HEK293 (cell line): Measurements from ENCODE around the gene CENPA.
A peak's percentile ranks its signal among the peaks of the same experiment; 100 is the strongest.

Experiments used
- CTCF ChIA-PET: fragments of 350-600 bp; formaldehyde crosslinking; extraction: SDS; loops from one replicate; lab custom pipeline; 2021; ENCODE audit warnings: antibody characterized with exemption; lab: Yijun Ruan, JAX
- POLR2A ChIA-PET: fragments of 300-600 bp; formaldehyde crosslinking; extraction: SDS; loops from one replicate; lab custom pipeline; 2020; ENCODE audit warnings: antibody characterized with exemption, inconsistent platforms; lab: Yijun Ruan, JAX
- H3K27ac ChIP-seq: fragments of 200-500 bp; sonication (Bioruptor generic); 2 replicates; pipeline ENCODE4 v1.5.1; 2014; ENCODE audit warnings: low read depth, low read length, control low read depth, inconsistent platforms; ENCODE audit errors: extremely low read depth
- H3K36me3 ChIP-seq, 2 experiments: fragments of 200-500 bp in 1 of 2; sonication (Bioruptor generic) in 1 of 2; 1 replicate in 1 of 2; 2 replicates in 1 of 2; pipeline ENCODE4 v1.5.1; 2014 to 2017; ENCODE audit warnings: inconsistent platforms in 2 of 2, low read length in 2 of 2; ENCODE audit not compliant: control insufficient read depth in 2 of 2, insufficient read depth in 1 of 2
- H3K4me1 ChIP-seq: fragments of 200-500 bp; sonication (Bioruptor generic); 2 replicates; pipeline ENCODE4 v1.5.1; 2014; ENCODE audit warnings: mild to moderate bottlenecking, low read length, inconsistent platforms; ENCODE audit not compliant: control insufficient read depth, insufficient read depth
- H3K4me3 ChIP-seq: 2 replicates; pipeline ENCODE4 v1.5.1; 2011; ENCODE audit warnings: low read depth, mild to moderate bottlenecking, control low read depth, low read length, moderate library complexity
- H3K9me3 ChIP-seq: fragments of 200-500 bp; sonication (Bioruptor generic); 2 replicates; pipeline ENCODE4 v1.5.1; 2014; ENCODE audit warnings: low read depth, low read length, inconsistent platforms; ENCODE audit not compliant: control insufficient read depth, insufficient read depth
- FEZF1 ChIP-seq: fragments of 450-650 bp; formaldehyde crosslinking; IDR thresholded peaks from 2 replicates; pipeline ENCODE4 v1.5.1; 2016; ENCODE audit warnings: missing biosample characterization, missing genetic modification characterization
- GLI2 ChIP-seq: fragments of 450-650 bp; formaldehyde crosslinking; IDR thresholded peaks from 2 replicates; pipeline ENCODE4; 2017; ENCODE audit warnings: missing biosample characterization, missing genetic modification characterization, low read depth, borderline replicate concordance
- RBAK ChIP-seq: fragments of 450-650 bp; formaldehyde crosslinking; IDR thresholded peaks from 2 replicates; pipeline ENCODE4 v1.5.1; 2016; ENCODE audit warnings: missing biosample characterization, missing genetic modification characterization
- SCRT1 ChIP-seq: fragments of 450-650 bp; formaldehyde crosslinking; IDR thresholded peaks from 2 replicates; pipeline ENCODE4 v1.5.1; 2016; ENCODE audit warnings: missing biosample characterization, missing genetic modification characterization, borderline replicate concordance
- ZNF140 ChIP-seq: fragments of 450-650 bp; formaldehyde crosslinking; IDR thresholded peaks from 2 replicates; pipeline ENCODE4 v1.5.1; 2016; ENCODE audit warnings: missing biosample characterization, missing genetic modification characterization
- ZNF146 ChIP-seq: fragments of 450-650 bp; formaldehyde crosslinking; IDR thresholded peaks from 2 replicates; pipeline ENCODE4 v1.5.1; 2016; ENCODE audit warnings: missing biosample characterization, missing genetic modification characterization
- ZNF561 ChIP-seq: fragments of 450-650 bp; IDR thresholded peaks from 2 replicates; pipeline ENCODE4 v1.5.1; 2018; ENCODE audit warnings: missing biosample characterization, missing genetic modification characterization, borderline replicate concordance
- ZNF571 ChIP-seq: fragments of 450-650 bp; formaldehyde crosslinking; IDR thresholded peaks from 2 replicates; pipeline ENCODE4 v1.5.0; 2017; ENCODE audit warnings: missing biosample characterization, missing genetic modification characterization
- TF ChIP-seq, protein P1 (sequence below): fragments of 450-650 bp; IDR thresholded peaks from 2 replicates; pipeline ENCODE4 v1.5.1; 2018; ENCODE audit warnings: missing biosample characterization, mild to moderate bottlenecking, missing genetic modification characterization
- TF ChIP-seq, protein P2 (sequence below): fragments of 450-650 bp; formaldehyde crosslinking; IDR thresholded peaks from 2 replicates; pipeline ENCODE4 v1.5.1; 2016; ENCODE audit warnings: missing biosample characterization, missing genetic modification characterization
- TF ChIP-seq, protein P3 (sequence below): fragments of 450-650 bp; formaldehyde crosslinking; IDR thresholded peaks from 2 replicates; pipeline ENCODE4 v1.5.1; 2017; ENCODE audit warnings: missing biosample characterization, missing genetic modification characterization
- TF ChIP-seq, protein P4 (sequence below): fragments of 450-650 bp; formaldehyde crosslinking; IDR thresholded peaks from 2 replicates; pipeline ENCODE4 v1.5.1; 2016; ENCODE audit warnings: missing biosample characterization, missing genetic modification characterization, low read depth

The CENPA gene

DNA sequence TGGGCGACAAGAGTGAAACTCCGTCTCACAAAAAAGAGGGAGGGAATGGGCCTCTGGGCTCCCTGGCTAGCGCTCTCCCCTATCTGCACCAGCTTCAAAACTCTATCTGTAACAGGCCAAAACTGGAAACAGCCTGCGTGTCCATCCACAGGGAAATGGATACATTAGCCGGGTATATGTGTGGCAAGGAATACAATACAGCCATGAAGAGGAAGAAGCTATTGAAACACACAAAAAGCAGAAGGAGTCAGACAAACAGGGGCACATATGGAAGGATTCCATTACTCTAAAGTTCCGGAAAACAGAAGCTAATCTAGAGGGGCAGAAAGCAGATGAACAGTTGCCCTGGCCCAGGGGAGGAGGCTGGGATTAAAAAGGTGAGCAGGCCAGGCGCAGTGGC is 46.3 kb upstream of the CENPA start:
- TF ChIP-seq ZNF146 (tag by site-specific recombination) (peak; percentile 89), FEZF1 (tag by site-specific recombination) (no peak)
- Histone ChIP-seq H3K36me3 (no peaks in the 10 kb centered on the region), H3K27ac (no peak overlapping the region), H3K9me3 (no peaks in the 10 kb centered on the region), H3K4me3 (no peak overlapping the region), H3K4me1 (no peaks in the 10 kb centered on the region)
- CTCF ChIA-PET: interaction anchor here (1.7 to 3.1 kb wide), 2 partner anchors 134 to 162 kb away, joined by 6 to 15 read pairs; no protein-coding TSS in a partner anchor
- POLR2A ChIA-PET: no interaction called here

DNA sequence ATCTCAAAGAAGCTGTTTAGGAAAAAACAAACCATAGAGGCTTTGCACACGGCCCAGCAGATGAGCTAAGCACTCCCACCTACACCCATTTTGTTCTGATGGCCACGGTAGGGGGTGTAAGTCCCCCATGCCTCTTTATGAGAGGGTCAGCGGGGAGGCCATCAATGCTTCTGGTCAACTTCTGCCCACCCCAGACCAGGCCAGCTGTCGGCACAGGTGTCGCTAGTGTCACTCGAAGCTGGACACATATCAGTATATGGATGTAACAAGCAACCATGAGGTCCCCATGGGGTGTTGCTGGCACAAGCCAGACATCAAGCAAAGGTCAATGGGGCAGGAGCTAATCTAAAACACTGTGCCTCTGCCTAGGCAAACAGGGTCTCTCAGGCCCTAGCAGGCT is 45.5 kb upstream of the CENPA start:
- H3K36me3 ChIP-seq: no peaks in the 10 kb centered on the region

More for the DNA sequence above, 45.5 kb upstream of the CENPA start:
- ChIA-PET POLR2A (no interaction called here), CTCF (interaction anchor here (0.6 to 3.1 kb wide), 4 partner anchors 135 to 301 kb away, joined by 3 to 15 read pairs (median 5); no protein-coding TSS in a partner anchor)
- Histone ChIP-seq H3K9me3 (no peaks in the 10 kb centered on the region), H3K27ac (no peak overlapping the region), H3K4me3 (no peak overlapping the region), H3K4me1 (no peaks in the 10 kb centered on the region)
- TF ChIP-seq ZNF561 (no peak), RBAK (no peak), ZNF571 (no peak), SCRT1 (no peak), GLI2 (tag by site-specific recombination) (no peak), ZNF140 (tag by site-specific recombination) (no peak)
- TF ChIP-seq, protein P1, sequence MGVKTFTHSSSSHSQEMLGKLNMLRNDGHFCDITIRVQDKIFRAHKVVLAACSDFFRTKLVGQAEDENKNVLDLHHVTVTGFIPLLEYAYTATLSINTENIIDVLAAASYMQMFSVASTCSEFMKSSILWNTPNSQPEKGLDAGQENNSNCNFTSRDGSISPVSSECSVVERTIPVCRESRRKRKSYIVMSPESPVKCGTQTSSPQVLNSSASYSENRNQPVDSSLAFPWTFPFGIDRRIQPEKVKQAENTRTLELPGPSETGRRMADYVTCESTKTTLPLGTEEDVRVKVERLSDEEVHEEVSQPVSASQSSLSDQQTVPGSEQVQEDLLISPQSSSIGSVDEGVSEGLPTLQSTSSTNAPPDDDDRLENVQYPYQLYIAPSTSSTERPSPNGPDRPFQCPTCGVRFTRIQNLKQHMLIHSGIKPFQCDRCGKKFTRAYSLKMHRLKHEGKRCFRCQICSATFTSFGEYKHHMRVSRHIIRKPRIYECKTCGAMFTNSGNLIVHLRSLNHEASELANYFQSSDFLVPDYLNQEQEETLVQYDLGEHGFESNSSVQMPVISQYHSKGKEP (tag by site-specific recombination): no peak
- TF ChIP-seq, protein P2, sequence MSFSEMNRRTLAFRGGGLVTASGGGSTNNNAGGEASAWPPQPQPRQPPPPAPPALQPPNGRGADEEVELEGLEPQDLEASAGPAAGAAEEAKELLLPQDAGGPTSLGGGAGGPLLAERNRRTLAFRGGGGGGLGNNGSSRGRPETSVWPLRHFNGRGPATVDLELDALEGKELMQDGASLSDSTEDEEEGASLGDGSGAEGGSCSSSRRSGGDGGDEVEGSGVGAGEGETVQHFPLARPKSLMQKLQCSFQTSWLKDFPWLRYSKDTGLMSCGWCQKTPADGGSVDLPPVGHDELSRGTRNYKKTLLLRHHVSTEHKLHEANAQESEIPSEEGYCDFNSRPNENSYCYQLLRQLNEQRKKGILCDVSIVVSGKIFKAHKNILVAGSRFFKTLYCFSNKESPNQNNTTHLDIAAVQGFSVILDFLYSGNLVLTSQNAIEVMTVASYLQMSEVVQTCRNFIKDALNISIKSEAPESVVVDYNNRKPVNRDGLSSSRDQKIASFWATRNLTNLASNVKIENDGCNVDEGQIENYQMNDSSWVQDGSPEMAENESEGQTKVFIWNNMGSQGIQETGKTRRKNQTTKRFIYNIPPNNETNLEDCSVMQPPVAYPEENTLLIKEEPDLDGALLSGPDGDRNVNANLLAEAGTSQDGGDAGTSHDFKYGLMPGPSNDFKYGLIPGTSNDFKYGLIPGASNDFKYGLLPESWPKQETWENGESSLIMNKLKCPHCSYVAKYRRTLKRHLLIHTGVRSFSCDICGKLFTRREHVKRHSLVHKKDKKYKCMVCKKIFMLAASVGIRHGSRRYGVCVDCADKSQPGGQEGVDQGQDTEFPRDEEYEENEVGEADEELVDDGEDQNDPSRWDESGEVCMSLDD: no peak
- TF ChIP-seq, protein P3, sequence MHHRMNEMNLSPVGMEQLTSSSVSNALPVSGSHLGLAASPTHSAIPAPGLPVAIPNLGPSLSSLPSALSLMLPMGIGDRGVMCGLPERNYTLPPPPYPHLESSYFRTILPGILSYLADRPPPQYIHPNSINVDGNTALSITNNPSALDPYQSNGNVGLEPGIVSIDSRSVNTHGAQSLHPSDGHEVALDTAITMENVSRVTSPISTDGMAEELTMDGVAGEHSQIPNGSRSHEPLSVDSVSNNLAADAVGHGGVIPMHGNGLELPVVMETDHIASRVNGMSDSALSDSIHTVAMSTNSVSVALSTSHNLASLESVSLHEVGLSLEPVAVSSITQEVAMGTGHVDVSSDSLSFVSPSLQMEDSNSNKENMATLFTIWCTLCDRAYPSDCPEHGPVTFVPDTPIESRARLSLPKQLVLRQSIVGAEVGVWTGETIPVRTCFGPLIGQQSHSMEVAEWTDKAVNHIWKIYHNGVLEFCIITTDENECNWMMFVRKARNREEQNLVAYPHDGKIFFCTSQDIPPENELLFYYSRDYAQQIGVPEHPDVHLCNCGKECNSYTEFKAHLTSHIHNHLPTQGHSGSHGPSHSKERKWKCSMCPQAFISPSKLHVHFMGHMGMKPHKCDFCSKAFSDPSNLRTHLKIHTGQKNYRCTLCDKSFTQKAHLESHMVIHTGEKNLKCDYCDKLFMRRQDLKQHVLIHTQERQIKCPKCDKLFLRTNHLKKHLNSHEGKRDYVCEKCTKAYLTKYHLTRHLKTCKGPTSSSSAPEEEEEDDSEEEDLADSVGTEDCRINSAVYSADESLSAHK (tag by site-specific recombination): no peak
- TF ChIP-seq, protein P4, sequence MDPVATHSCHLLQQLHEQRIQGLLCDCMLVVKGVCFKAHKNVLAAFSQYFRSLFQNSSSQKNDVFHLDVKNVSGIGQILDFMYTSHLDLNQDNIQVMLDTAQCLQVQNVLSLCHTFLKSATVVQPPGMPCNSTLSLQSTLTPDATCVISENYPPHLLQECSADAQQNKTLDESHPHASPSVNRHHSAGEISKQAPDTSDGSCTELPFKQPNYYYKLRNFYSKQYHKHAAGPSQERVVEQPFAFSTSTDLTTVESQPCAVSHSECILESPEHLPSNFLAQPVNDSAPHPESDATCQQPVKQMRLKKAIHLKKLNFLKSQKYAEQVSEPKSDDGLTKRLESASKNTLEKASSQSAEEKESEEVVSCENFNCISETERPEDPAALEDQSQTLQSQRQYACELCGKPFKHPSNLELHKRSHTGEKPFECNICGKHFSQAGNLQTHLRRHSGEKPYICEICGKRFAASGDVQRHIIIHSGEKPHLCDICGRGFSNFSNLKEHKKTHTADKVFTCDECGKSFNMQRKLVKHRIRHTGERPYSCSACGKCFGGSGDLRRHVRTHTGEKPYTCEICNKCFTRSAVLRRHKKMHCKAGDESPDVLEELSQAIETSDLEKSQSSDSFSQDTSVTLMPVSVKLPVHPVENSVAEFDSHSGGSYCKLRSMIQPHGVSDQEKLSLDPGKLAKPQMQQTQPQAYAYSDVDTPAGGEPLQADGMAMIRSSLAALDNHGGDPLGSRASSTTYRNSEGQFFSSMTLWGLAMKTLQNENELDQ (tag by site-specific recombination): no peak
